Panc1 (cell line): ENCODE data around the gene CCM2. TPM values are rescaled to one million over a fixed set of nuclear protein-coding genes. Genes with fewer than 3 reads are reported as not detected.

Source experiments
- ATAC-seq: fragments of 200-7000 bp; cut with Tn5 transposase; 2 replicates; pipeline ENCODE4 v1.9.1; 2020; ENCODE audit warnings: mild to moderate bottlenecking, moderate library complexity
- BruUV-seq: library from RNA; stranded (reverse); fragments of 400-500 nt; replicated peaks from 2 replicates; lab custom pipeline; 2021; lab: Mats Ljungman, UMichigan
- CTCF ChIA-PET: fragments of 300-600 bp; sonication (Branson Sonifier 250); formaldehyde crosslinking; loops from one replicate; lab custom pipeline; 2022; ENCODE audit warnings: antibody characterized with exemption; lab: Charles Lee
- POLR2A ChIA-PET: fragments of 300-600 bp; sonication (Branson Sonifier 250); formaldehyde crosslinking; loops from one replicate; lab custom pipeline; 2022; ENCODE audit warnings: antibody characterized with exemption; lab: Charles Lee
- DNase-seq: peaks from one replicate; pipeline ENCODE4 v3.0.0-alpha.2; 2010; ENCODE audit warnings: low read depth, low spot score
- H3K27ac ChIP-seq: 2 replicates; pipeline ENCODE4 v1.5.1; 2011; ENCODE audit warnings: mild to moderate bottlenecking, low read length, inconsistent platforms
- H3K27me3 ChIP-seq: fragments of 200-500 bp; sonication (Bioruptor generic); 2 replicates; pipeline ENCODE4 v1.6.0; 2014; ENCODE audit warnings: low read length, inconsistent platforms; ENCODE audit not compliant: control insufficient read depth, insufficient read depth
- H3K36me3 ChIP-seq: fragments of 200-500 bp; sonication (Bioruptor generic); 2 replicates; pipeline ENCODE4 v1.5.1; 2014; ENCODE audit warnings: inconsistent platforms, mild to moderate bottlenecking, low read length, moderate library complexity; ENCODE audit not compliant: control insufficient read depth, insufficient read depth
- H3K4me1 ChIP-seq: 2 replicates; pipeline ENCODE4 v1.5.1; 2011; ENCODE audit warnings: inconsistent platforms, mild to moderate bottlenecking, low read length, moderate library complexity; ENCODE audit not compliant: control insufficient read depth, insufficient read depth
- H3K4me3 ChIP-seq, 2 experiments: 2 replicates each; pipeline ENCODE4 v1.5.1; 2011 to 2012; ENCODE audit warnings: low read depth in 2 of 2, low read length in 2 of 2, mild to moderate bottlenecking in 2 of 2, inconsistent platforms in 1 of 2, moderate library complexity in 1 of 2
- H3K9me3 ChIP-seq: fragments of 200-500 bp; sonication (Bioruptor generic); 2 replicates; pipeline ENCODE4 v1.5.1; 2014; ENCODE audit warnings: low read depth, mild to moderate bottlenecking, inconsistent platforms, low read length, moderate library complexity; ENCODE audit not compliant: control insufficient read depth, insufficient read depth
- POLR2AphosphoS5 ChIP-seq: IDR thresholded peaks from 2 replicates; pipeline ENCODE4 v1.6.1; 2012; ENCODE audit warnings: mild to moderate bottlenecking, low read depth, low read length, moderate library complexity
- SIN3A ChIP-seq: IDR thresholded peaks from 2 replicates; pipeline ENCODE4 v1.6.1; 2012; ENCODE audit warnings: low read depth, mild to moderate bottlenecking, low read length, moderate library complexity, borderline replicate concordance; ENCODE audit not compliant: insufficient read depth
- TCF7L2 ChIP-seq: IDR thresholded peaks from 2 replicates; pipeline ENCODE4 v1.6.1; 2011; ENCODE audit warnings: mild to moderate bottlenecking, low read depth, low read length, inconsistent platforms
- in situ Hi-C: cut with HindIII; loops from 2 replicates; pipeline ENCODE4 v1.10.0; 2016; ENCODE audit warnings: low sequenced_read_pairs, low pct_unique_long_range_greater_than_20kb
- intact Hi-C: fragments of 100-400 bp; cut with micrococcal nuclease; formaldehyde crosslinking; loops from one replicate; pipeline ENCODE4 v1.10.0; 2022; ENCODE audit not compliant: unreplicated experiment
- total RNA-seq: library from RNA; stranded (reverse); gene quantifications from one replicate; pipeline ENCODE4 v1.2.1, GENCODE V29; 2021; ENCODE audit not compliant: unreplicated experiment
- TF ChIP-seq, protein P1 (sequence below): fragments of 450-650 bp; IDR thresholded peaks from 2 replicates; pipeline ENCODE4 v1.5.1; 2017; ENCODE audit warnings: mild to moderate bottlenecking
- TF ChIP-seq, protein P2 (sequence below), 2 experiments: IDR thresholded peaks; 2 replicates each; pipeline ENCODE4 v1.6.1; 2011 to 2012; ENCODE audit warnings: low read depth in 2 of 2, control low read depth in 1 of 2, low read length in 1 of 2, mild to moderate bottlenecking in 1 of 2, moderate library complexity in 1 of 2; ENCODE audit not compliant: insufficient read depth in 1 of 2

The CCM2 gene
- total RNA-seq, 1 experiment from 2014 or later, result 97.1 TPM

- no peaks in the 10 kb centered on the region for H3K9me3 ChIP-seq
- ATAC-seq (no peak), DNase-seq (no peak)
- H3K4me1 ChIP-seq, result no peaks in the 10 kb centered on the region
- no peak overlapping the region for H3K4me3 ChIP-seq
- CTCF ChIA-PET, result no interaction called here
- no peaks in the 10 kb centered on the region for H3K36me3 ChIP-seq
- POLR2A ChIA-PET, result no interaction called here
- BruUV-seq, result no TSS peak
- intact Hi-C loops (no loop called here), in situ Hi-C loops (no loop called here)
- TF ChIP-seq, protein P1, sequence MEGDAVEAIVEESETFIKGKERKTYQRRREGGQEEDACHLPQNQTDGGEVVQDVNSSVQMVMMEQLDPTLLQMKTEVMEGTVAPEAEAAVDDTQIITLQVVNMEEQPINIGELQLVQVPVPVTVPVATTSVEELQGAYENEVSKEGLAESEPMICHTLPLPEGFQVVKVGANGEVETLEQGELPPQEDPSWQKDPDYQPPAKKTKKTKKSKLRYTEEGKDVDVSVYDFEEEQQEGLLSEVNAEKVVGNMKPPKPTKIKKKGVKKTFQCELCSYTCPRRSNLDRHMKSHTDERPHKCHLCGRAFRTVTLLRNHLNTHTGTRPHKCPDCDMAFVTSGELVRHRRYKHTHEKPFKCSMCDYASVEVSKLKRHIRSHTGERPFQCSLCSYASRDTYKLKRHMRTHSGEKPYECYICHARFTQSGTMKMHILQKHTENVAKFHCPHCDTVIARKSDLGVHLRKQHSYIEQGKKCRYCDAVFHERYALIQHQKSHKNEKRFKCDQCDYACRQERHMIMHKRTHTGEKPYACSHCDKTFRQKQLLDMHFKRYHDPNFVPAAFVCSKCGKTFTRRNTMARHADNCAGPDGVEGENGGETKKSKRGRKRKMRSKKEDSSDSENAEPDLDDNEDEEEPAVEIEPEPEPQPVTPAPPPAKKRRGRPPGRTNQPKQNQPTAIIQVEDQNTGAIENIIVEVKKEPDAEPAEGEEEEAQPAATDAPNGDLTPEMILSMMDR, result no peak
- TF ChIP-seq TCF7L2 (no peak), POLR2AphosphoS5 (no peak), SIN3A (no peak)
- TF ChIP-seq, protein P2, sequence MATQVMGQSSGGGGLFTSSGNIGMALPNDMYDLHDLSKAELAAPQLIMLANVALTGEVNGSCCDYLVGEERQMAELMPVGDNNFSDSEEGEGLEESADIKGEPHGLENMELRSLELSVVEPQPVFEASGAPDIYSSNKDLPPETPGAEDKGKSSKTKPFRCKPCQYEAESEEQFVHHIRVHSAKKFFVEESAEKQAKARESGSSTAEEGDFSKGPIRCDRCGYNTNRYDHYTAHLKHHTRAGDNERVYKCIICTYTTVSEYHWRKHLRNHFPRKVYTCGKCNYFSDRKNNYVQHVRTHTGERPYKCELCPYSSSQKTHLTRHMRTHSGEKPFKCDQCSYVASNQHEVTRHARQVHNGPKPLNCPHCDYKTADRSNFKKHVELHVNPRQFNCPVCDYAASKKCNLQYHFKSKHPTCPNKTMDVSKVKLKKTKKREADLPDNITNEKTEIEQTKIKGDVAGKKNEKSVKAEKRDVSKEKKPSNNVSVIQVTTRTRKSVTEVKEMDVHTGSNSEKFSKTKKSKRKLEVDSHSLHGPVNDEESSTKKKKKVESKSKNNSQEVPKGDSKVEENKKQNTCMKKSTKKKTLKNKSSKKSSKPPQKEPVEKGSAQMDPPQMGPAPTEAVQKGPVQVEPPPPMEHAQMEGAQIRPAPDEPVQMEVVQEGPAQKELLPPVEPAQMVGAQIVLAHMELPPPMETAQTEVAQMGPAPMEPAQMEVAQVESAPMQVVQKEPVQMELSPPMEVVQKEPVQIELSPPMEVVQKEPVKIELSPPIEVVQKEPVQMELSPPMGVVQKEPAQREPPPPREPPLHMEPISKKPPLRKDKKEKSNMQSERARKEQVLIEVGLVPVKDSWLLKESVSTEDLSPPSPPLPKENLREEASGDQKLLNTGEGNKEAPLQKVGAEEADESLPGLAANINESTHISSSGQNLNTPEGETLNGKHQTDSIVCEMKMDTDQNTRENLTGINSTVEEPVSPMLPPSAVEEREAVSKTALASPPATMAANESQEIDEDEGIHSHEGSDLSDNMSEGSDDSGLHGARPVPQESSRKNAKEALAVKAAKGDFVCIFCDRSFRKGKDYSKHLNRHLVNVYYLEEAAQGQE (IDR thresholded peaks at IDR 0.05; ENCODE audit: insufficient read depth in 1 of 2, low read depth in 2 of 2, low read length in 1 of 2), result no peak
- no peaks in the 10 kb centered on the region for H3K27me3 ChIP-seq
- no peak overlapping the region for H3K27ac ChIP-seq
Observed at GRCh38 chr7:45055016-45055415, 55.0 kb downstream of the CCM2 start.

DNA sequence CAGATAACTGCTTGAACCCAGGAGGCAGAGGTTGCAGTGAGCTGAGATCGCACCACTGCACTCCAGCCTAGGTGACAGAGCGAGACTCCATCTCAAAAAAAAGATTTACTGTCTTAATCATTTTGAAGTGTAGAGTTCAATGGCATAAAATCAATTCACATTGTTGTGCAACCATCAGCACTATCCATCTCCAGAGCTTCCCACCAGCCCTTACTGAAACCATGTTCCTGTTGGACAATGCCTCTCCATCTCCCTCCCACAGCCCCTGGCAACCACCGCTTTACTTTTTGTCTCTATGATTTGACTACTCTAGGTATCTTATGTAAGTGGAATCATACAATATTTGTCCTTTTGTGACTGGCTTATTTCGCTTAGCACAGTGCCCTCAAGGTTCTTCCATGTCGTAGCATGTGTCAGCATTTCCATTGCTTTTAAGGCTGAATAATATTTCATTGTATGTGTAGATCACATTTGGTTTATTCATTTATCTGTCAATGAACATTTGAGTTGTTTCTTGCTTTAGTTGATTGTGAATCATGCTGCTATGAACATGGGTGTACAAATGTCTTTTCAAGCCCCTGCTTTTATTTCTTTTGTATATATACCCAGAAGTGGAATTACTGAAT is 55.7 kb downstream of the CCM2 start:
- TF ChIP-seq POLR2AphosphoS5, result no peak
- TF ChIP-seq, protein P2 (IDR thresholded peaks at IDR 0.05; ENCODE audit: insufficient read depth in 1 of 2, low read depth in 2 of 2, low read length in 1 of 2), result no peak
- TF ChIP-seq TCF7L2, result no peak
- TF ChIP-seq, protein P1, result no peak
- TF ChIP-seq SIN3A, result no peak
- Histone ChIP-seq H3K9me3 (no peaks in the 10 kb centered on the region), H3K27ac (no peak overlapping the region), H3K27me3 (no peaks in the 10 kb centered on the region), H3K4me3 (no peak overlapping the region), H3K36me3 (no peaks in the 10 kb centered on the region), H3K4me1 (no peaks in the 10 kb centered on the region)
- ChIA-PET CTCF (no interaction called here), POLR2A (no interaction called here)
- ATAC-seq (no peak), DNase-seq (no peak)
- in situ Hi-C loops, result no loop called here
- intact Hi-C loops, result no loop called here
- BruUV-seq, result no TSS peak
